ENCODE results near the gene TOMM40L.

DNA sequence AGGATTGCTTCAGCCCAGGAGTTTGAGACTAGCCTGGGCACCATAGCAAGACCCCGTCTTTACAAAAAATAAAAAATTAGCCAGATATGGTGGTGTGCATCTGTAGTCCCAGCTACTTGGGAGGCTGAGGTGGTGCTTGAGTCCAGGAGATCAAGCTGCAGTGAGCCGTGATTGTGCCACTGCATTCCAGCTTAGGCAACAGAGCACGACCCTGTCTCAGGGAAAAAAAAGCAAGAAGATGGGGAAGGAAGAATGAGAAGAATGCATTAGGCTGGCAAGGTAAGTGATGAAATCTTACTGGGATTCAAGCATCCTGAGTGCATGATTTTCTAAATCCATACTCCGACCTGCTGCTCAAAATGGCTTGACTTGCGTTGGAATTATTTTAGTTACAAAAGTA lies 39.4 kb downstream of the TOMM40L start:
- TF ChIP-seq CTCF (IDR thresholded peaks at IDR 0.05) (no peak), POLR2A (IDR thresholded peaks at IDR 0.05) (no peak)

Measured in thyroid gland (tissue), 4 donors.